NCI-H2107 treated with DMSO at 0.1 percent for 48 hours (cell line): ENCODE results near the gene NLK.
"Not testable (repeated sequence)": the region's sequence is repeated elsewhere in the genome, so short reads cannot be mapped to it uniquely, and the experiment has no call there.

ENCODE experiments used
- DNase-seq: peaks from one replicate; lab custom pipeline; 2025; ENCODE audit not compliant: unreplicated experiment; lab: John Stamatoyannopoulos, UW

Gene NLK

GRCh38 chr17:28042657-28042720 is at the start of gene NLK:
NLK (plus strand) TSS chr17:28042677; CDS start chr17:28042874, 197 bp downstream.
- no peak for DNase-seq

GRCh38 chr17:27993161-27993695 is 49.2 kb upstream of the NLK start:
- DNase-seq, result no peak

DNA sequence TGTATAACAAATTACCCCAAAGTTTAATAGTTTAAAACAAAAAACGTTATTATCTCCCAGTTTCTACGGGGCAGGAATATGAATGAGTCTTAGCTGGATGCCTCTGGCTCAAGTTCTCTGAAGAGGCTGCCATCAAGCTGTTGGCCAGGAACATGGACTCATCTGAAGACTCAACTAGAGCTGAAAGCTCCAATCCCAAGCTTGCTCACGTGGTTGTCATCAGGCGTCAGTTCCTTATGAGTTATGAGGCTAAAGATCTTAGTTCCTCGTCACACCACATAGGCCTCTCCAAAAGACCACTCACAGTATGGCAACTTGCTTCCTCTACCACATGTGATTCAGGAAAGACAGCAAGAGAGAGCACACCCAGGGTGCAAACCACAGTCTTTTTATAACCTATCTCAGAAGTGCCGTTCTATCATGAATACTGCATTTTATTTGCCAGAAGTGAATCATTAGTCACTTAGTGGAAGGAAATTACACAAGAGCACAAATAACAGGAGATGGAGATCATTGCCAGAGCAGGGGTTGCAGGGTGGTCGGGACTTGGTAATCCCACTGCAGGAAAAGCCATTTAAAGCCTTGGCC is 48.7 kb upstream of the NLK start:
- no peak for DNase-seq

DNA sequence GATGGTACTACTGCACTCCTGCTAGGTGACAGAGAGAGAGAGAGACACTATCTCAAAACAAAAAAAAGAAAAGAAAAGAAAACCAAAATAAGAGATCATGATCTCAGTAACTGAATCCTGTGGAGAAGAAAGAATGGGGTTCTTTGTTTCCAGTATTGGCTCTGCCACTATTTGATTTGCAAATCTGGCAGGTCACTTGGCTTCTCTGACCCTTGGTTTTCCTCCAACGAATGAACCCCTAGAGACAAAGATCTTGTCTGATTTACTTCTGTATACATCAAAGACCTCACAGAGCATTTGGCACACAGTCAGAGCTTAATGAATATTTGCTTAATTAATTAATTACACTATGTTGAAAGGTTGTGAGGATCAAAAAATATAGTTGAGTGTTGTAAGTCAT is 47.9 kb upstream of the NLK start:
- no peak for DNase-seq

GRCh38 chr17:27995554-27995953 is 46.9 kb upstream of the NLK start:
- DNase-seq, result no peak

DNA sequence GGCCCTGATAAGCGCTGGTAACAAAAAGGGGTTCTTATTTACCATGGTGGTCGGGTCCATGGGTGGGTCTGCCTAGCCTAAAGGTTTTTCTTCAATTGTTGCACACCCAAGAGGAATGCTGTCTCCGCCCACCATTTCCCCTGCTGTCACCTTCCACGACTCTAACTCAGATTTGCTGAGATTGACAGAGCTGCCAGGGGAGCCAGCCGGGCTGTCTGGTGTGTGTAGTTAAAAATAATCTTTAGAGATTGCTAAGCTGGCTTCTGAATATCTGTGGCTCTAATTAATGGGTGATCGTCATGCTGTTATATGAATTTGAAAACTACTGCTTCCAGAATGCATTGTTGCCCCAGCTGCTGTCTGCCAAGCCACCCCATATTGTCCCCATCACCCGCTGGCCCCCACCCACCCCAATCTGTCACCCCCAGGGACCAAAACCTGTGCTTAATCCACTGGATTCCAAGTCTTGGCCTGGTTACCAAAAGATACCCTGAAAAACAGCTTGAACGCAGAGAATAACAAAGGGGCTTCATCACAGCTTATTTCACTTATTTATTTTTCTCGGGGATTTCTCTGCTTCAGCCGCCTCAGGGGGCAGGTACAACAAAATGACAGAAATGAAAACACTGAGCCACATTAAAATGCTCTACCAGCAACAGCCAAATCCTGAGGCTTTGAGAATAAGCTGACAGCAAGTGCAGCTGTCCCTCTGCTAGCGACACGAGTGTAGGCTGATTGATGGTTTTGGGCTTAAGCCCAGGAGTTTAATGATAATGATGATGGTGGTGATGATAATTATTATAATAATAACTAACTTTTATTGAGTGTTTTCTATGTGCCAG is 46.1 kb upstream of the NLK start:
- no peak for DNase-seq

GRCh38 chr17:27997044-27997401 is 45.5 kb upstream of the NLK start:
- DNase-seq, result no peak

- DNase-seq, result no peak
These were observed 45.0 kb upstream of the NLK start for GRCh38 chr17:27997522-27997921.

GRCh38 chr17:28001149-28001548 is 41.3 kb upstream of the NLK start:
- DNase-seq, result no peak

DNA sequence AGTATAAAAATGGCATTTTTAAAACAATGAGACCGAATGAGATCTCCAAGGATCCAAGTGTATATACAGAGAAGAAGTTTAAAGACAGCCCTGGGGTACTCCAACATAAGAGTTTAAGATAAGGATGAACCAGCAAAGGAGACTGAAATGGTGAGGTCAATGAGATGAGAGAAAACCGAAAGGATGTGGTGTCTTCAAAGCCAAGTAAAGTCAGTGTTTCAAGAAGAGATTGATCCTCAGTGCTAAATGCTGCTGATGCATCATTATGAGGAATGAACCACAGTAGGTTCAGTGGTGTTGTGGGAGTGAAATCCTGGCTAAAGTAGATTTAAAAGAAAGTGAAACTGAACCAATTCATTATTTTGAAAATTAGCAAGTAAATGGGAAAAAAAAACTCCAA is 38.1 kb upstream of the NLK start:
- DNase-seq, result no peak

DNA sequence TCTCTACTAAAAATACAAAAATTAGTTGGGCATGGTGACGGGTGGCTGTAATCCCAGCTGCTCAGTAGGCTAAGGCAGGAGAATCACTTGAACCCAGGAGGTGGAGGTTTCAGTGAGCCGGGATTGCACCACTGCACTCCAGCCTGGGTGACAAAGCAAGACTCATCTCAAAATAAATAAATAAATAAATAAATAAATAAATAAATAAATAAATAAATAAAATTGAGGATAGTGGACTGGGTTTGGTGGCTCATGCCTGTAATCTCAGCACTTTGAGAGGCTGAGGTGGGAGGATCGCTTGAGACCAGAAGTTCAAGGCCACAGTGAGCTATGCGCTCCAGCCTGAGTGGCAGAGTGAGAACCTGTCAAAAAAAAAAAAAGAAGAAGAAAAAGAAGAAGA is 34.6 kb upstream of the NLK start:
- DNase-seq, result not testable (repeated sequence)

- no peak for DNase-seq
These were observed 34.0 kb upstream of the NLK start for GRCh38 chr17:28008513-28008912.

GRCh38 chr17:28010406-28010805 is 32.1 kb upstream of the NLK start:
- no peak for DNase-seq

DNA sequence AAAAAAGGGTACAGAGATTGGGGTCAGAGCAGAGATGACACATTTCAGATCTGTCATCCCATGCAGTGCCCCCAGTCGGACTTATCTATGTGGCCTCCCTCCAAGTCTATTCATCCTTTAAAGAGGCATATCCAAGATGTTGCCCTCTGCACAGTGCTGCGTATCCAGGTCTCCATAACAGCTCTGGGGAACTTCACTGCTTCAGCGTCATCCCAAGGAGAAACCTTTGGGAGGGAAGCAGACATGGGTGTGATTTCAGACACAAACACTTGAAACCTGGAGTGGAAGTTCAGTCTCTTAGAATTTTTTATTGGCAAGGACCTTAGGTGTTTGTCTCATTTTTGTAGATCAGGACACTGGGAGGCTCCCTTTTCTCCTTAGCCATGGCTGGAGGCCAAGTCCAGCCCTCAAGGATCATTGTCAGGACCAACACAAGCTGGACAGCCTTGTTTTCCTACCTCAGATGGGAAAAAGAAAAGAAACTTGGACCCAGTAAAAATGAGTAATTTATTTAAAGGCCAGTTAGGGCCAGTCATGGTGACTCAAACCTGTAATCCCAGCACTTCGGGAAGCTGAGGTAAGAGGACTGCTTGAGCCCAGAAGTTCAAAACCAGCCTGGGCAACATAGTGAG is 23.9 kb upstream of the NLK start:
- DNase-seq, result no peak

GRCh38 chr17:28020515-28020914 is 22.0 kb upstream of the NLK start:
- DNase-seq, result no peak

GRCh38 chr17:28029044-28029443 is 13.4 kb upstream of the NLK start:
- DNase-seq, result no peak

DNA sequence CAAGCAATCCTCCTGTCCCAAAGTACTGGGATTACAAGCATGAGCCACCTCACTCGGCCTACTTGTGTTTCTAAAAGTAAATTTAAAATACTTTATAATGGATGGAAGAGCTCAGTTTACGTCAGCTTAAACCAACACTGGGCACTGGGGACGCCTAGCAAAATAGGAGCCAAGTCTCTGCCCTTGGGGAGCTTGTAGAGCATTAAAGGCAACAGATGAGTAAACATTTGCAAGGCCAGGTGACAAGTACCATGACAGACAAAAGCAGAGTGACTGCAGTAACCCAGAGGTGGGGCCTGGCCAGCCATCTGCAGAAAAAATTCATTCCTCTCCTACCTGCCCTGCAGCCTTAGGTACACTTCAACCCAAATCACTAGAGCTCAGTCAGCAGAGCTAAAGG is 12.1 kb upstream of the NLK start:
- DNase-seq, result peak; percentile 51

DNA sequence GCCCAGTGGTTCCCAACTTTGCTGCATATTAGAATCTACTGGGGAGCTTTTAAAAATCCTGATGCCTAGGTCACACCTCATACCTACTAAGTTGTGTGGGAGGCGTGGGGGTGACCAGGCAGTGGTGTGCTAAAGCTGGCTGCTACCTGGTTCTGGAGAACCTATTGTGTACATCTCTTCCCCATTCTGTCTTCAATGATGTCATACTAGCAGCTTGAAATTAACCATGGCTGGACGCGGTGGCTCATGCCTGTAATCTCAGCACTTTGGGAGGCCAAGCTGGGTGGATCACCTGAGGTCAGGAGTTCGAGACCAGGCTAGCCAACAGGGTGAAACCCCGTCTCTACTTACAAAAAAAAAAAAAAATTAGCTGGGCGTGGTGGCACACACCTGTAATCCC is 11.3 kb upstream of the NLK start:
- no peak for DNase-seq

DNA sequence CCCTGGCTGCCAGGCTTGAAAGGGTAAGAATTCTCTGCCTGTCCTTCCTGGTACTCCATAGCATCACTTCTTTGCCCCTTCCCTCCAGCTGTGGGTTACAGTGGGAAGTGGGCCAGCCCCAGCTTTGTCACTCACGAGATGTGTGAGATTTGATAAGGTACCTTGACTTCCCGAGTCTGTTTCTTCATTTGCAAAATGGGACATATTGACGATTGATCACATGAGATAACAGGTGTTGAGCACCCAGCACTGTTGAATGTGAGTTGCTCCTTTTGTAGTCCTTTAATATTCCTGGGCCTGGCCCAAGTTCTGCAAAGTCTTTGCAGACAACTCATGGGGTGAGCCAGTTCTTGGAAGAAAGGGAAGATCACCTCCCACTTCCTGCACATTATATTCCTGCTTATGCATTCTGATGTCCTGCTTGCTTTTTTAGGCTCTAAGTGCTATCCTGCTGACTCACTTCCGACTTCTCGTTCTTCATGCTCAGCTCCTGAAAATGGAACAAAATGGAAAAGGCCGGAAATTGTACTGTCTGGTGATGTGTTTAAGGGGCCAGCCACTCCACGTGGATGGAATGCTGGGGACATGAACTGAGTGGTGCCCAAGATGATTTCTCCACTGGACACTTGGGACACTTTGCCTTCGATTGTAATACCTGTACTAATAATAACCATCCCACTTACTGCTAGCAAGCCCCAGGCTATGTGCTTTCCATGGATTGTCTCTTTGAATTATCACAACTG is 8.3 kb upstream of the NLK start:
- DNase-seq, result no peak

GRCh38 chr17:28035452-28035851 is 7.0 kb upstream of the NLK start:
- not testable (repeated sequence) for DNase-seq

DNA sequence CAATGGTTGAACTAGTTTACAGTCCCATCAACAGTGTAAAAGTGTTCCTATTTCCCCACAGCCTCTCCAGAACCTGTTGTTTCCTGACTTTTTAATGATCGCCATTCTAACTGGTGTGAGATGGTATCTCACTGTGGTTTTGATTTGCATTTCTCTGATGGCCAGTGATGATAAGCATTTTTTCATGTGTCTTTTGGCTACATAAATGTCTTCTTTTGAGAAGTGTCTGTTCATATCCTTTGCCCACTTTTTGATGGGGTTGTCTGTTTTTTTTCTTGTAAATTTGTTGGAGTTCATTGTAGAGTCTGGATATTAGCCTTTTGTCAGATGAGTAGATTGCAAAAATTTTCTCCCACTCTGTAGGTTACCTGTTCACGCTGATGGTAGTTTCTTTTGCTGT is 6.6 kb upstream of the NLK start:
- not testable (repeated sequence) for DNase-seq

DNA sequence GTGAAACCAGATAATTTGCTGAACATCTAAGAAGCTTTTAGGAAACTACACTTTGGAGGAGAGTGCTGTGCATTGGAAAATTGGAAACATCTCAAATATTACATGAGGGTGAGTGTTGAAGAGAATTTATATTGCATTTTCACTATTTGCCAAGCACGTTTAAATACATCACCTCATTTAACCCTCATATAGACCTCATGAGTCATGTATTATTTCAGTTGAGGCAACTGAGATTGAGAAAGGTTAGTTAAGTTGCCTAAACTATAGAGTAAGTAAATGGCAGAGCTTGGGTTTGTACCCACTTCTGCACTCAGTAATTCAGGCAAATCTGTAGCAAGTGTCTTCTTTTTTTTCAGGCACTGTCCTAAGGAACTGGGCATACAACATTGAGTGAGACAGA is 3.7 kb upstream of the NLK start:
- no peak for DNase-seq
